Psoas muscle (tissue), 8 donors: ENCODE measurements around the gene NTN5. TPM values are rescaled to one million over a fixed set of nuclear protein-coding genes. Genes with fewer than 3 reads are reported as not detected.
"Not testable (repeated sequence)": the region's sequence is repeated elsewhere in the genome, so short reads cannot be mapped to it uniquely, and the experiment has no call there.

Experiments
- ATAC-seq, 4 donors: fragments of 200-7000 bp; cut with Tn5 transposase; one replicate each; pipeline ENCODE4 v1.9.1; 2020; ENCODE audit warnings: moderate library complexity in 3 of 4, mild to moderate bottlenecking in 2 of 4
- DNase-seq, 2 donors: peaks; one replicate each; pipeline ENCODE4 v3.0.0-alpha.2; 2020
- H3K27ac ChIP-seq: fragments of 200-600 bp; one replicate; pipeline ENCODE4 v1.8.0; 2022
- H3K27me3 ChIP-seq, 3 donors: fragments of 200-600 bp in 1 of 3; one replicate each; pipeline versions ENCODE4 v1.6.1 to v1.8.0; 2013 to 2022; ENCODE audit warnings: low read length in 2 of 3, mild to moderate bottlenecking in 2 of 3, moderate library complexity in 1 of 3; ENCODE audit not compliant: insufficient read depth in 3 of 3
- H3K36me3 ChIP-seq, 2 donors: fragments of 200-600 bp in 1 of 2; one replicate each; pipeline versions ENCODE4 v1.6.1 to v1.8.0; 2013 to 2022; ENCODE audit warnings: low read depth in 1 of 2, mild to moderate bottlenecking in 1 of 2, moderate library complexity in 1 of 2; ENCODE audit not compliant: insufficient read depth in 1 of 2
- H3K4me1 ChIP-seq: fragments of 200-600 bp; one replicate; pipeline ENCODE4 v1.8.0; 2022
- H3K4me3 ChIP-seq: fragments of 200-600 bp; one replicate; pipeline ENCODE4 v1.8.0; 2022; ENCODE audit warnings: mild to moderate bottlenecking
- H3K9me3 ChIP-seq: fragments of 200-600 bp; one replicate; pipeline ENCODE4 v1.8.0; 2022
- WGBS, 3 donors: extraction: QIAGEN DNeasy Blood & Tissue Kit; methylation state at CpG; one replicate each; pipeline versions ENCODE4 v1.1.6 to v1.1.7; 2013; 5-methylcytosine and 5-hydroxymethylcytosine counted together
- intact Hi-C, 2 donors: fragments of 100-400 bp; cut with DNase I; formaldehyde crosslinking; loops; one replicate each; pipeline versions ENCODE4 v1.11.0 to v1.14.2; 2022
- polyA plus RNA-seq, 3 donors: library from polyadenylated mRNA; stranded (reverse); fragments of 200-250 nt; gene quantifications; one replicate each; pipeline ENCODE4 v1.2.3, GENCODE V29; 2013
- total RNA-seq, 4 donors: library from RNA; stranded (reverse); fragmentation: NEBNext Ultra II Directional in 2 of 4; extraction: Animal tissue kit (Norgen Biotek cat#: 25700) in 2 of 4; gene quantifications; one replicate each; pipeline versions ENCODE4 v1.2.1 to v1.2.4, GENCODE V29; 2021 to 2023
- TF ChIP-seq, protein P1 (sequence below): fragments of 200-600 bp; IDR thresholded peaks from one replicate; pipeline ENCODE4 v1.8.0; 2022; ENCODE audit warnings: antibody characterized with exemption
- donor health status: healthy with polysubstance abuse.
- donor health status: DM: no; HTN: no; CAD: no; lungs with moderate emphysema.
- donor health status: Bipolar disorder and iron deficiency.
- donor health status: healthy.
- donor health status: DM: yes; HTN: yes; CAD: no.
- donor health status: DM: no; HTN: no; CAD: no.
- donor health status: DM: no; HTN: no; CAD: no.
- donor health status: DM: yes; HTN: yes; CAD: no.

Gene NTN5
- total and polyA plus RNA-seq, 7 donors = 0.04 to 0.21 TPM; not detected in 5

DNA sequence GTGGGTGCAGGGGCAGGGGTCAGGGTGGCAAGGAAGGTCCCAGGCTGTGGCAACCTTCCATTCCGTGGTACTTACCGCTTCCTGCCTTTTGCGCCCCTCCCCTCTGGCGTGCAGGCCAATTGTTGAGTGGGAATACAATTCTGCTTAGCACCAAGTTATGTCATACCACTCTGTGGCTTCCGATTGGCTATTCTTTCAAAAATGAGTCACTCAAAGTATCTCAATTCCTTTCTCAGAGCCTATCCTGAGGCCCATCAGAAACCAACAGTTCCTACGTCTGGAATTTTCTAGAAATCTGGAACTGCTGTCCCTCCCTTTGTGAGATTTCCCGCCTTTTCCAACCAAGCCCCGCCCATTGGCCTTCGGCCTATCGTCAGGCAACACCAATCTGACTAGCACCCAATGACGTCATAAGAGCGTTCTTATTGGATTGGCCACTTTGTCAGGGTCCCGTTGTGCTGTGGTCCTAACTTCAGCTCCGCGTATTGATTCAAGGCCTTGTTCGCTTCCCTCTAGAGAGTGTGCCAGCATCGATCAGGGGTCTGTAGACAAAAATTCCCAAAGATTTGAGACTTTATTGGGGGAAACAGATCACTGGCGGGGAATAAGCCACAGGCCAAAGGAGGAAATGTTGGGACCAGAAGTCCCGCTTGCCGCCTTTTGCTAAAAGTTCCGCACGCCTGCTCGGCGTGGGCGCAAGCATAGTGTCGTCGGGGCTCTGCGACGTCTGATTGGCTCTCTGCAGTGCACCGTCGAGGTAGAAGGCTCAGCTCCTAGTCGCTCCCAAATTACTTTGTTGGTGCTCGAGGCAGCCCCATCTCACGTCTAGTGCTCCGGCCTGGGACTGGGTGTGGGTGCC lies 11.7 kb downstream of the NTN5 start:
- no peaks in the 10 kb centered on the region for H3K36me3 ChIP-seq
- peak; percentile 83 to 95 (median 88) for ATAC-seq
- peak overlapping the region; percentile 23 for H3K27ac ChIP-seq
- no peaks in the 10 kb centered on the region for H3K4me1 ChIP-seq
- WGBS, 3 donors = 55 to 65% (median 59%) methylated on average over 35 of the region's 35 CpGs
- TF ChIP-seq, protein P1, sequence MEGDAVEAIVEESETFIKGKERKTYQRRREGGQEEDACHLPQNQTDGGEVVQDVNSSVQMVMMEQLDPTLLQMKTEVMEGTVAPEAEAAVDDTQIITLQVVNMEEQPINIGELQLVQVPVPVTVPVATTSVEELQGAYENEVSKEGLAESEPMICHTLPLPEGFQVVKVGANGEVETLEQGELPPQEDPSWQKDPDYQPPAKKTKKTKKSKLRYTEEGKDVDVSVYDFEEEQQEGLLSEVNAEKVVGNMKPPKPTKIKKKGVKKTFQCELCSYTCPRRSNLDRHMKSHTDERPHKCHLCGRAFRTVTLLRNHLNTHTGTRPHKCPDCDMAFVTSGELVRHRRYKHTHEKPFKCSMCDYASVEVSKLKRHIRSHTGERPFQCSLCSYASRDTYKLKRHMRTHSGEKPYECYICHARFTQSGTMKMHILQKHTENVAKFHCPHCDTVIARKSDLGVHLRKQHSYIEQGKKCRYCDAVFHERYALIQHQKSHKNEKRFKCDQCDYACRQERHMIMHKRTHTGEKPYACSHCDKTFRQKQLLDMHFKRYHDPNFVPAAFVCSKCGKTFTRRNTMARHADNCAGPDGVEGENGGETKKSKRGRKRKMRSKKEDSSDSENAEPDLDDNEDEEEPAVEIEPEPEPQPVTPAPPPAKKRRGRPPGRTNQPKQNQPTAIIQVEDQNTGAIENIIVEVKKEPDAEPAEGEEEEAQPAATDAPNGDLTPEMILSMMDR = no peak
- no peaks in the 10 kb centered on the region for H3K9me3 ChIP-seq
- peak; percentile 83 to 93 for DNase-seq
- intact Hi-C loops = no loop called here
- no peaks in the 10 kb centered on the region for H3K27me3 ChIP-seq
- no peak overlapping the region for H3K4me3 ChIP-seq

DNA sequence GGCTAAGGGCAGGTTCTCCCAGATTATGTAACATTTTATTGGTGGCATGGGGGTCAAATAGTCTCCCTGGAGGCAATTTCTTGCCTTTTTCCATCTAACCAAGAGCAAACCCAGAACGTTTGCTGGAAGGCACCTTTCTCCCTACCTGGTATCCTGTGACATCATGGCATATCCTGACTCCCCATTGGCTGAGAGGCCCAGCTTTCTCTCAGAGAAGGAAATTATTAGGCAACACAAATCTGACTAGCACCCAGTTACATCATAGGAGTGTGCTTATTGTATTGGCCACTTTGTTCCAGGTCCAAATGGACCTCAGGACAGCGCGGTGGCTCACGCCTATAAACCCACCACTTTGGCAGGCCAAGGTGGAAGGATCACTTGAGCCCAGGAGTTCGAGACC lies 13.0 kb downstream of the NTN5 start:
- Histone ChIP-seq H3K27ac (no peak overlapping the region), H3K4me3 (no peak overlapping the region), H3K27me3 (no peaks in the 10 kb centered on the region), H3K9me3 (no peaks in the 10 kb centered on the region), H3K36me3 (no peaks in the 10 kb centered on the region), H3K4me1 (no peaks in the 10 kb centered on the region)
- DNase-seq (no peak), ATAC-seq (no peak)
- intact Hi-C loops = no loop called here
- TF ChIP-seq, protein P1 = no peak
- WGBS, 3 donors = 80 to 85% (median 84%) methylated on average over 5 of the region's 5 CpGs

DNA sequence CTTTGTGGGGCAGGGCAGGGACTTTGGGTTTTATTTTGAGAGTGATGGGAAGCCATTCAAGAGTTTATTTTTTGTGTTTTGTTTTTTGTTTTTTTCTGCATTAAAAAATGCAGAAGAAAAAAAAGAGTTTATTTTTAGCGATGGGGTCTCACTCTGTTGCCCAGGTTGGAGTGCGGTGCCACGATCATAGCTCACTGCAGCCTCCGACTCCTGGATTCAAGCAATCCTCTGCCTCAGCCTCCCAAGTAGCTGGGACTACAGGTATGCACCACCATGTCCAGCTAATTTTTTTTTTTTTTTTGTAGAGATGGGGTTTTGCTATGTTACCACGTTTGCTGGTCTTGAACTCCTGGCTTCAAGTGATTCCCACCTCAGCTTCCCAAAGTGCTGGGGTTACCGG lies 14.3 kb downstream of the NTN5 start:
- TF ChIP-seq, protein P1 = no peak
- H3K9me3 ChIP-seq = no peaks in the 10 kb centered on the region
- ATAC-seq (no peak), DNase-seq (no peak)
- H3K36me3 ChIP-seq = no peaks in the 10 kb centered on the region
- H3K27me3 ChIP-seq = no peaks in the 10 kb centered on the region
- intact Hi-C loops = no loop called here
- no peaks in the 10 kb centered on the region for H3K4me1 ChIP-seq
- no peak overlapping the region for H3K27ac ChIP-seq
- no peak overlapping the region for H3K4me3 ChIP-seq
- WGBS, 3 donors = 92 to 98% (median 93%) methylated on average over 6 of the region's 6 CpGs

DNA sequence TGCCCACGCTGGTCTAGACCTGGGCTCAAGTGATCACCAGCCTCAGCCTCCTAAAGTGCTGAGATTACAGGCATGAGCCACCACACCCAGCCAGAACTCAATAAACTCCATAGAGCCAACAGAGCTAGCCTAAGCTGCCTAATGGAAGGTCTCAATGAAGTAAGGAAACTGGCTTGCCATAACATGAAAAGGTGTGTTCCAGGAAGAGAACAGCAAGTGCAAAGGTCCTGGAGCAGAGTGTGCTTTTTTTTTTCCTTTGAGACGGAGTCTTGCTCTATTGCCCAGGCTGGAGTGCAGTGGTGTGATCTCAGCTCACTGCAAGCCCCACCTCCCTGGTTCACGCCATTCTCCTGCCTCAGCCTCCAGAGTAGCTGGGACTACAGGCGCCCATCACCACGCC lies 15.0 kb downstream of the NTN5 start:
- DNase-seq, H3K27ac ChIP-seq, intact Hi-C loops, H3K36me3 ChIP-seq, H3K27me3 ChIP-seq, ATAC-seq, H3K9me3 ChIP-seq, H3K4me1 ChIP-seq, H3K4me3 ChIP-seq: not testable (repeated sequence)
- WGBS, 3 donors = 92 to 98% (median 97%) methylated on average over 5 of the region's 5 CpGs

DNA sequence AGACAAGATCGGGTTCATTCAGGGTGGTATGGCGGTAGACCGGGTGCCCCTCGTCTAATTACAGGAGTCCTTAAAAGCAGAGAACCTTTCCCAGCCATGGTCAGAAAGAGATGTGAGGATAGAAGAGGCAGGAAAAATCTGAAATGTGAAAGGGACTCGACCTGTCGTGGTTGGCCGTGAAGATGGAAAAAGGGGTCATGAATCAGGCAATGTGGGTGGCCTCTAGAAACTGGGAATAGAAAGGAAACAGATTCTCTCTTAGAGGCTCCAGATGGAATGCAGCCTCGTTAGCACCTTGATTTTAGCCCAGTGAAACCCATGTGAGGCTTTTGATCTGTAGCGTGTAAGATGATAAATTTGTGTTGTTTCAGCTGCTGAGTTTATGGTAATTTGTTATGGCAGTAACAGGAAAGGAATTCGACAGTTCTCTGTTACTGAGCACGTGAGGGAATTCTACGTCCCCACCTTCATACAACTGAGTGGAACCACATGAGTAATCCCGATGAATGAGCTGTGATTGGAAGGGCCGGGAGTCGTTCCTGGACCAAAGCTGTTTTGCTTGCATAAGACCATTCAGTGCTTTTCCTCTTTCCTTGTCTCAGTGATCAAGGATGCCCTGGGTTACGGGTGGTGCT lies 15.9 kb downstream of the NTN5 start:
- WGBS, 3 donors = 48 to 55% (median 50%) methylated on average over 16 of the region's 16 CpGs
- ATAC-seq = no peak
- Histone ChIP-seq H3K27ac (no peak overlapping the region), H3K27me3 (no peaks in the 10 kb centered on the region), H3K4me3 (no peak overlapping the region), H3K9me3 (no peaks in the 10 kb centered on the region), H3K36me3 (no peaks in the 10 kb centered on the region), H3K4me1 (no peaks in the 10 kb centered on the region)
- TF ChIP-seq, protein P1 = no peak
- intact Hi-C loops = no loop called here
- DNase-seq = no peak
